ENCODE results near the gene CREBZF.

- no peak for TF ChIP-seq CTCF (IDR thresholded peaks at IDR 0.05)
- no peak for TF ChIP-seq ZFX (IDR thresholded peaks at IDR 0.05; ENCODE audit: borderline replicate concordance)
Observed at GRCh38 chr11:85699957-85700741, 35.2 kb upstream of the CREBZF start.
